ENCODE data around the gene PTPN14.

Gene PTPN14

GRCh38 chr1:214473862-214474261 is 77.5 kb downstream of the PTPN14 start:
- DNase-seq, result no peak

- no peak for DNase-seq
Observed at GRCh38 chr1:214473387-214473786, 78.0 kb downstream of the PTPN14 start.

GRCh38 chr1:214472364-214472763 is 79.0 kb downstream of the PTPN14 start:
- no peak for DNase-seq

- DNase-seq, result no peak
Observed at GRCh38 chr1:214471458-214471857, 79.9 kb downstream of the PTPN14 start.

GRCh38 chr1:214470132-214470531 is 81.3 kb downstream of the PTPN14 start:
- no peak for DNase-seq

GRCh38 chr1:214469290-214469689 is 82.1 kb downstream of the PTPN14 start:
- no peak for DNase-seq

GRCh38 chr1:214467078-214467585 is 84.3 kb downstream of the PTPN14 start:
- no peak for DNase-seq

GRCh38 chr1:214466403-214467077 is 84.9 kb downstream of the PTPN14 start:
- DNase-seq, result no peak

GRCh38 chr1:214464445-214465287 is 86.7 kb downstream of the PTPN14 start:
- DNase-seq, result no peak

GRCh38 chr1:214463596-214463995 is 87.8 kb downstream of the PTPN14 start:
- DNase-seq, result no peak

- DNase-seq, result no peak
Observed at GRCh38 chr1:214462882-214463281, 88.5 kb downstream of the PTPN14 start.

- no peak for DNase-seq
Observed at GRCh38 chr1:214461305-214461704, 90.1 kb downstream of the PTPN14 start.

GRCh38 chr1:214460304-214460916 is 91.0 kb downstream of the PTPN14 start:
- no peak for DNase-seq

GRCh38 chr1:214459895-214460294 is 91.5 kb downstream of the PTPN14 start:
- no peak for DNase-seq

GRCh38 chr1:214458541-214458940 is 92.9 kb downstream of the PTPN14 start:
- no peak for DNase-seq

GRCh38 chr1:214455971-214456867 is 95.2 kb downstream of the PTPN14 start:
- no peak for DNase-seq

- no peak for DNase-seq
Observed at GRCh38 chr1:214455479-214455878, 95.9 kb downstream of the PTPN14 start.

- no peak for DNase-seq
Observed at GRCh38 chr1:214454569-214455396, 96.6 kb downstream of the PTPN14 start.

- DNase-seq, result no peak
Observed at GRCh38 chr1:214453109-214453722, 98.2 kb downstream of the PTPN14 start.

- no peak for DNase-seq
Observed at GRCh38 chr1:214452152-214452784, 99.1 kb downstream of the PTPN14 start.

GRCh38 chr1:214451596-214451995 is 99.8 kb downstream of the PTPN14 start:
- no peak for DNase-seq
